Calu3 (cell line): ENCODE results near the gene CDPF1. TPM values are rescaled to one million over a fixed set of nuclear protein-coding genes. Genes with fewer than 3 reads are reported as not detected.

Experiments
- BruUV-seq: library from RNA; stranded (reverse); fragments of 400-500 nt; replicated peaks from 2 replicates; lab custom pipeline; 2021; lab: Mats Ljungman, UMichigan
- CTCF ChIA-PET: fragments of 300-600 bp; sonication (Branson Sonifier 250); formaldehyde crosslinking; loops from one replicate; lab custom pipeline; 2022; ENCODE audit warnings: antibody characterized with exemption; lab: Charles Lee
- DNase-seq: peaks from one replicate; pipeline ENCODE4 v3.0.0; 2022
- H3K27ac Mint-ChIP-seq: one replicate; pipeline ENCODE4 v1.8.0; 2022; ENCODE audit warnings: mixed read lengths; ENCODE audit not compliant: unreplicated experiment
- H3K27me3 Mint-ChIP-seq: one replicate; pipeline ENCODE4 v1.8.0; 2022; ENCODE audit warnings: mixed read lengths; ENCODE audit not compliant: unreplicated experiment
- H3K36me3 Mint-ChIP-seq: one replicate; pipeline ENCODE4 v1.8.0; 2022; ENCODE audit warnings: mild to moderate bottlenecking, moderate library complexity, mixed read lengths; ENCODE audit not compliant: insufficient read depth, unreplicated experiment
- H3K4me1 Mint-ChIP-seq: one replicate; pipeline ENCODE4 v1.8.0; 2022; ENCODE audit warnings: mild to moderate bottlenecking, low read depth, mixed read lengths; ENCODE audit not compliant: unreplicated experiment
- H3K4me3 Mint-ChIP-seq: one replicate; pipeline ENCODE4 v1.8.0; 2022; ENCODE audit warnings: mild to moderate bottlenecking, low read depth, moderate library complexity, mixed read lengths; ENCODE audit not compliant: unreplicated experiment
- H3K9me3 Mint-ChIP-seq: one replicate; pipeline ENCODE4 v1.8.0; 2022; ENCODE audit warnings: low read depth, mixed read lengths; ENCODE audit not compliant: unreplicated experiment
- intact Hi-C: fragments of 100-400 bp; cut with micrococcal nuclease; formaldehyde crosslinking; loops from one replicate; pipeline ENCODE4 v1.10.0; 2022; ENCODE audit not compliant: unreplicated experiment
- total RNA-seq: library from RNA; stranded (reverse); gene quantifications from 2 replicates; pipeline ENCODE4 v1.2.3, GENCODE V29; 2022
- TF ChIP-seq, protein P1 (sequence below): fragments of 200-600 bp; IDR thresholded peaks from one replicate; pipeline ENCODE4 v1.8.0; 2022; ENCODE audit warnings: antibody characterized with exemption; ENCODE audit not compliant: unreplicated experiment

Gene CDPF1
- total RNA-seq, 1 experiment from 2014 or later, result 10.5 TPM

DNA sequence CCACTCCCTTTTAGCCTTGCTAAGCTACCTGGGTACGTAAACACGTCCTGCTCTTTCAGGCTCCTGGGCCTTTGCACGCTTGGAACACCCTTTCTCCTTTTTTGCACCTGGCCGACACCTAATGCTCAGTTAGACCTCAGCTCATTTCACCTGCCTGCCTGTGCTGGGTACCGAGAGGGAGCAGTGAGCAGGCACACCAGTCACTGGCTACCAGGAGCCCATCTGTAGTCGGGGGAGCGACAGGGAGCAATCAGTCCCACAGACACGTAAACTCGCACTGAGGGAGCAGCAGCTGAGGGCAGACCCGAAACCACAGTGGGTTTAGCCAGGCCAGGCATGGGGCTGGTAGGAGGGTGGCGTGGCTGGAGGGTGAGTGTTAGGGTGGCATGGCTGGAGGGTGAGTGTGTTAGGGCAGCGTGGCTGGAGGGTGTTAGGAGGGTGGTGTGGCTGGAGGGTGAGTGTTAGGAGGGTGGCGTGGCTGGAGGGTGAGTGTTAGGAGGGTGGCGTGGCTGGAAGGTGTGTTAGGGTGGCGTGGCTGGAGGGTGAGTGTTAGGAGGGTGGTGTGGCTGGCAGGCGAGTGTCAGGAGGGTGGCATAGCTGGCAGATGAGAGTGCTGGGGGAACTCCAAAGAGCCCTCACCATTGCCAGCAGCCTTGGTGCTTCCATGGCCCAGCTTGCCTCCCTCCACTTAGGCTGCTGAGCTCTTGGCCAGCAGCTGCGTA lies 40.2 kb upstream of the CDPF1 start:
- no peaks in the 10 kb centered on the region for H3K27me3 Mint-ChIP-seq
- intact Hi-C loops, result no loop called here
- H3K4me3 Mint-ChIP-seq, result no peak overlapping the region
- no peaks in the 10 kb centered on the region for H3K4me1 Mint-ChIP-seq
- CTCF ChIA-PET, result interaction anchor here (0.6 kb wide), 1 partner anchor 849 kb away, joined by 4 read pairs; no protein-coding TSS in a partner anchor
- peaks cover 63% of the 10 kb centered on the region for H3K36me3 Mint-ChIP-seq
- BruUV-seq, result no TSS peak
- peaks cover 3% of the 10 kb centered on the region for H3K9me3 Mint-ChIP-seq
- no peak overlapping the region for H3K27ac Mint-ChIP-seq
- TF ChIP-seq, protein P1, sequence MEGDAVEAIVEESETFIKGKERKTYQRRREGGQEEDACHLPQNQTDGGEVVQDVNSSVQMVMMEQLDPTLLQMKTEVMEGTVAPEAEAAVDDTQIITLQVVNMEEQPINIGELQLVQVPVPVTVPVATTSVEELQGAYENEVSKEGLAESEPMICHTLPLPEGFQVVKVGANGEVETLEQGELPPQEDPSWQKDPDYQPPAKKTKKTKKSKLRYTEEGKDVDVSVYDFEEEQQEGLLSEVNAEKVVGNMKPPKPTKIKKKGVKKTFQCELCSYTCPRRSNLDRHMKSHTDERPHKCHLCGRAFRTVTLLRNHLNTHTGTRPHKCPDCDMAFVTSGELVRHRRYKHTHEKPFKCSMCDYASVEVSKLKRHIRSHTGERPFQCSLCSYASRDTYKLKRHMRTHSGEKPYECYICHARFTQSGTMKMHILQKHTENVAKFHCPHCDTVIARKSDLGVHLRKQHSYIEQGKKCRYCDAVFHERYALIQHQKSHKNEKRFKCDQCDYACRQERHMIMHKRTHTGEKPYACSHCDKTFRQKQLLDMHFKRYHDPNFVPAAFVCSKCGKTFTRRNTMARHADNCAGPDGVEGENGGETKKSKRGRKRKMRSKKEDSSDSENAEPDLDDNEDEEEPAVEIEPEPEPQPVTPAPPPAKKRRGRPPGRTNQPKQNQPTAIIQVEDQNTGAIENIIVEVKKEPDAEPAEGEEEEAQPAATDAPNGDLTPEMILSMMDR, result no peak
- DNase-seq, result no peak

DNA sequence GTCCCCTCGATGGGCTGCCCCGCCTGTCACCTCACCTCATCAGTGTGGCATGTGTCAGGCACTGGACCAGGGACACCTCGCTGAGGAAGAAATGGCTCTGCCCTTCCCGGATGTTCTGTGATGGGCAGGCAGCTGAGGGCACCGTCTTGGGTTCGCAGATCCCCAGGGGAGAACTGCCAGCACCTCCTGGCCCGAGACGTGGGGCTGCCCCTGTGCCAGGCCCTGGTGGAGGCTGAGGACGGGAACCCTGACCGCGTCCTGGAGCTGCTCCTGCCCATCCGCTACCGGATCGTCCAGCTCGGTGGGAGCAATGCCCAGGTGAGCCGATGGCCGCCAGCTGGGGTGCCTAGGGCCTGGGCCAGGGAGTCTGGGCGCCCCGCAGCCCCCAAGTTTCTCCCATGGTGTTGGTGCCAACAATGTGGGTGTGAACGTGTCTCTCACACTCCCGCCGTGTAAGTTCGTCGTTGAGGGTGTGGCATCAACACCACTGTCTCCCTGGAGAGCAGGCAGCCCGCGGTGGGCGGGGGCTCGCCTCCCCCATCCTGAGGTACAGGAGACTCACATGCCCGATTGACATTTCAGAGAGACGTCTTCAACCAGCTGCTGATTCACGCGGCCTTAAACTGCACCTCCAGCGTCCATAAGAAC lies 39.3 kb upstream of the CDPF1 start:
- Mint-ChIP-seq H3K27me3 (no peaks in the 10 kb centered on the region), H3K4me1 (no peaks in the 10 kb centered on the region), H3K36me3 (peaks cover 70% of the 10 kb centered on the region), H3K4me3 (no peak overlapping the region), H3K9me3 (peaks cover 3% of the 10 kb centered on the region), H3K27ac (no peak overlapping the region)
- intact Hi-C loops, result no loop called here
- CTCF ChIA-PET, result interaction anchor here (0.6 kb wide), 1 partner anchor 848 kb away, joined by 4 read pairs; no protein-coding TSS in a partner anchor
- DNase-seq, result no peak
- TF ChIP-seq, protein P1, result no peak
- no TSS peak for BruUV-seq

DNA sequence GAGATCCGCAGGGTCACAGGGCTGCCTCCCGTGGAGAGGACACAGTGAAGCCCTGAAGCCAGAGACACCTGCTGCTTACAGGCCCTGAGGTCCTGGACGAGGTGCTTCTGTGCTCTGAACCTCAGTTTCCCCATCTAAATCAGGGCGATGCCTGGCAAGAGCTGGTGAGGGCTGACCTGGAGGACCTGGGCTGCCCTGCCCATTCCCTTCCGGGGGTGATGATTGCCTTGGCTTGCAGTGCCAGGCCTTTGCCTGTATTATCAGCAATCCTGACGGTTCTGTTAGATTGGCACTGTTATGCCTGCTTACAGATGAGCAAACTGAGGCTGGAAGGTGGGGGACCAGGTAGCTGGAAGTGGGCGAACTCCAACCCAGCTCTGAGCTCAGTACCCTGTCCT lies 38.8 kb upstream of the CDPF1 start:
- H3K9me3 Mint-ChIP-seq, result peaks cover 3% of the 10 kb centered on the region
- TF ChIP-seq, protein P1, result no peak
- intact Hi-C loops, result no loop called here
- no peak overlapping the region for H3K27ac Mint-ChIP-seq
- no peaks in the 10 kb centered on the region for H3K27me3 Mint-ChIP-seq
- H3K4me3 Mint-ChIP-seq, result no peak overlapping the region
- CTCF ChIA-PET, result no interaction called here
- H3K36me3 Mint-ChIP-seq, result peaks cover 72% of the 10 kb centered on the region
- no peaks in the 10 kb centered on the region for H3K4me1 Mint-ChIP-seq
- no TSS peak for BruUV-seq
- DNase-seq, result no peak

DNA sequence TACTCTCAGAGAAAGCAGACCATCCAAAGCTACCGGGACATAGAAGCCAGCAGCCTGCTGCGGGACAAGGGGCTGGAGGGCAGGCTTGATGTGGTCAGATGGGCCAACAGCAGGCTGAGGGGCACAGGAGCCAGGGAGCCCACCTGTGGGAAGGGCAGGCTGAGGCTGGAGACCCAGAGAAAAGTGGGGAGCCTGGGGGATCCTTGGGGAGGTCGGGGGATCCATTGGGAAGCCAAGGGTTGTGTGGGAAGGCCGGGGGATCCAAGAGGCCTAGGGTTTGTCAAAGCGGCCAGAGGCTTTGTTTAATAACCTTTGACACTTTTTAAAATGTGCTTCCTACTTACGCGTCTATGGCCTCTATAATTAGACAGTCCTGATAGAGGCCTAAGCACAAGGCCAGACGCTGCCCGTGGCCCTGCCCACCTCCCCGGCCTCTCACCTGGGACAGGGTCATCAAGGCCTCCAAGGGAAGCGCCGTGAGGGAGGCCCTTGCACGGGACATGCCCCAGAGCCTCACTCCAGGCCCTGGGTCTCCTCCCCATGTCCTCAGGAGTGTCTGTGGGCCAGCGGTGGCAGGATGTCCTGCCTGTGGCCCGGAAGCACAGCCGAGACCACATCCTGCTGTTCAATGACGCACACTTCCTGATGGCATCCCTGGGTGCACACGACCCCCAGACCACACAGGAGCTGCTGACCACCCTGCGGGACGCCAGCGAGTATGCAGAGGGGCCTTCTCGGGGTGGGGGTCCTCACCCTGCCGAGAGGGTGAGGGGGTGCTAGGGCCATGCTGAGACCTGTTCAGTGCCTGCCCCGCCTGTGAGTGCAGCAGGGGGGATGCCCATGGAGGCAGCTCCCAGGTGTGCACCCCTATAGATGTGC lies 38.0 kb upstream of the CDPF1 start:
- TF ChIP-seq, protein P1, result no peak
- no peak overlapping the region for H3K4me3 Mint-ChIP-seq
- H3K27ac Mint-ChIP-seq, result peak overlapping the region; percentile 27
- intact Hi-C loops, result no loop called here
- H3K9me3 Mint-ChIP-seq, result peaks cover 3% of the 10 kb centered on the region
- H3K36me3 Mint-ChIP-seq, result peaks cover 64% of the 10 kb centered on the region
- H3K27me3 Mint-ChIP-seq, result no peaks in the 10 kb centered on the region
- CTCF ChIA-PET, result no interaction called here
- BruUV-seq, result no TSS peak
- DNase-seq, result no peak
- H3K4me1 Mint-ChIP-seq, result no peaks in the 10 kb centered on the region
